ENCODE results near the gene RAI2.
A peak's percentile ranks its signal among the peaks of the same experiment; 100 is the strongest.

RAI2 gene

GRCh38 chrX:17813277-17813676, 47.8 kb downstream of the RAI2 start:
- H3K4me3 ChIP-seq (ENCODE audit: control insufficient read depth, low read depth, low read length): no peak overlapping the region
- no peak for DNase-seq (ENCODE audit: low read depth)
- TF ChIP-seq CTCF (conservative IDR thresholded peaks at IDR 0.05; ENCODE audit: control insufficient read depth, insufficient read depth, low read depth, low read length): no peak

- no peak overlapping the region for H3K4me3 ChIP-seq (ENCODE audit: control insufficient read depth, low read depth, low read length)
- peak; percentile 42 for DNase-seq (ENCODE audit: low read depth)
- peak; percentile 72 for TF ChIP-seq CTCF (conservative IDR thresholded peaks at IDR 0.05; ENCODE audit: control insufficient read depth, insufficient read depth, low read depth, low read length)
Measured at GRCh38 chrX:17812763-17813162, 48.3 kb downstream of the RAI2 start.

- no peak overlapping the region for H3K4me3 ChIP-seq (ENCODE audit: control insufficient read depth, low read depth, low read length)
- TF ChIP-seq CTCF (conservative IDR thresholded peaks at IDR 0.05; ENCODE audit: control insufficient read depth, insufficient read depth, low read depth, low read length): no peak
- DNase-seq (ENCODE audit: low read depth): no peak
Measured at GRCh38 chrX:17809984-17810383, 51.1 kb downstream of the RAI2 start.

- no peak for TF ChIP-seq CTCF (conservative IDR thresholded peaks at IDR 0.05; ENCODE audit: control insufficient read depth, insufficient read depth, low read depth, low read length)
- no peak overlapping the region for H3K4me3 ChIP-seq (ENCODE audit: control insufficient read depth, low read depth, low read length)
Measured at GRCh38 chrX:17809273-17809672, 51.8 kb downstream of the RAI2 start.

GRCh38 chrX:17805120-17805519, 56.0 kb downstream of the RAI2 start:
- no peak overlapping the region for H3K4me3 ChIP-seq (ENCODE audit: control insufficient read depth, low read depth, low read length)
- peak; percentile 18 for TF ChIP-seq CTCF (conservative IDR thresholded peaks at IDR 0.05; ENCODE audit: control insufficient read depth, insufficient read depth, low read depth, low read length)
- no peak for DNase-seq (ENCODE audit: low read depth)

More at GRCh38 chrX:17809273-17809672, 51.8 kb downstream of the RAI2 start:
- no peak for DNase-seq (ENCODE audit: low read depth)

- no peak for DNase-seq (ENCODE audit: low read depth)
- no peak for TF ChIP-seq CTCF (conservative IDR thresholded peaks at IDR 0.05; ENCODE audit: control insufficient read depth, insufficient read depth, low read depth, low read length)
- H3K4me3 ChIP-seq (ENCODE audit: control insufficient read depth, low read depth, low read length): no peak overlapping the region
Measured at GRCh38 chrX:17803449-17803848, 57.6 kb downstream of the RAI2 start.

GRCh38 chrX:17802756-17803155, 58.3 kb downstream of the RAI2 start:
- no peak for DNase-seq (ENCODE audit: low read depth)
- TF ChIP-seq CTCF (conservative IDR thresholded peaks at IDR 0.05; ENCODE audit: control insufficient read depth, insufficient read depth, low read depth, low read length): no peak

More at GRCh38 chrX:17802756-17803155, 58.3 kb downstream of the RAI2 start:
- H3K4me3 ChIP-seq (ENCODE audit: control insufficient read depth, low read depth, low read length): no peak overlapping the region

Data from fibroblast of mammary gland (primary cell).